GM10266 (cell line): Measurements from ENCODE around the gene TPK1.

Experiments used
- DNase-seq: peaks from one replicate; pipeline ENCODE4 v3.0.0; 2012; ENCODE audit errors: extremely low spot score
- CTCF ChIP-seq: IDR thresholded peaks from 2 replicates; pipeline ENCODE4 v1.5.1; 2012; ENCODE audit warnings: mild to moderate bottlenecking, low read depth; ENCODE audit not compliant: control insufficient read depth, insufficient read depth; ENCODE audit errors: missing control alignments

TPK1 gene

GRCh38 chr7:144568233-144568632, 267.6 kb downstream of the TPK1 start:
- TF ChIP-seq CTCF: no peak
- no peak for DNase-seq

GRCh38 chr7:144565586-144565985, 270.3 kb downstream of the TPK1 start:
- TF ChIP-seq CTCF: no peak
- DNase-seq: no peak

GRCh38 chr7:144549861-144550260, 286.0 kb downstream of the TPK1 start:
- DNase-seq: no peak
- TF ChIP-seq CTCF: no peak

GRCh38 chr7:144548556-144548955, 287.3 kb downstream of the TPK1 start:
- TF ChIP-seq CTCF: no peak
- DNase-seq: no peak

- no peak for DNase-seq
- no peak for TF ChIP-seq CTCF
Measured at GRCh38 chr7:144547888-144548287, 288.0 kb downstream of the TPK1 start.

- TF ChIP-seq CTCF: no peak
Measured at GRCh38 chr7:144546782-144547181, 289.1 kb downstream of the TPK1 start.

GRCh38 chr7:144545330-144545729, 290.5 kb downstream of the TPK1 start:
- TF ChIP-seq CTCF: no peak
- DNase-seq: no peak

More at GRCh38 chr7:144546782-144547181, 289.1 kb downstream of the TPK1 start:
- DNase-seq: no peak
